NCI-H2227 (cell line): ENCODE data around the gene TLL1.

Experiments
- DNase-seq: peaks from one replicate; lab custom pipeline; 2025; ENCODE audit not compliant: unreplicated experiment; lab: John Stamatoyannopoulos, UW

Gene TLL1

DNA sequence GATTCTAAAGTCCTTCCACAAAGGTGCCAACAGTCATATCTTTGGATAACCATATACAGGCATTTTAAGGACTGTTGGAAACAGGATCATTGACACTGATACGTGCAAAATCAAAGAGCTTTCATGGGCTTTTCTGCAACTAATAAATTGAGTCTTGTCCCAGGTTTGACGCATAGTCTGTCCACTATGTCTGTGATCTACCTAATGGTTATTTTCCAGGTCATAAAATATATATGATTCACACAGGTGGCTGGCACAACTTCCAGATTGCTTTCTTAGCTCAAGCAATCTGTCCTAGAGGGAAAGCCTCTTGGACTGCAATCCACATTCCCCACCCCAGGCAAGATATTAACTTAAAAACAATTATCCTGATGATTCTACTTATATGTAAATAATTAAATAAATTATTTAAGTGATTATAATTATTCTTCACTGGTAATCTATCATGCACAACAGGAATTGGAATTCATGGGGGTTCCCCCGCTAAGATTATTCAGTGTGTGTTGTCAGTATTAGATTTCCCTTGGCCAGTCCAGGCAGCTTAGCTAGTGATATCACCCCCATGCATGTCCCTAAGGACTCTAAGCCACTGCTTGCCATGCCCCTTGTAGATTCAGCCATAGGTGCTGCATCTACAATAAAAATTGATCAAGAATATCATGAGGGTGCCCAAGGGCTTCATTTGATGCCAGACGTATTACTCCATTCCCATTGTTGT lies 97.8 kb downstream of the TLL1 start:
- no peak for DNase-seq

DNA sequence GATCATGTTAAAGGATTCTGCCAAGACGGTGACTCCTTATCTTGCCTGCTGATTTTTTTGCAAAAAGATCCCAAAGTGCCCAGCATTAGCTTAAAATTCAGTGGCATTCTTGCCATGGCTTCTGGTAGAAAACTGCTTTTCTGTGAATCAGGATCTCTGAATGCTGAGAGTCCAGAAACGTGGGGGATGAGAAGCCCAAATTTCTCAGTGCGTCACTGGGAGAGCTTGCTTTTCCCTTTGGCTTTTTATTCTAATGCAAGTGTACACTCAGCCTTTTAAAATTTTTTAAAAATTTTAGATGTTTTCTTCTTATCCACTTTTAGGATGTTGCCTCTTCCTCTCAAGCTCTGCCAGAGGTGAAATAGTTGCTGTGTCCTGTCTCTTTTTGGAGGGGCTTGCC lies 98.4 kb downstream of the TLL1 start:
- no peak for DNase-seq

- no peak for DNase-seq
Observed at GRCh38 chr4:165971933-165972332, 98.9 kb downstream of the TLL1 start.

GRCh38 chr4:165972747-165973146 lies 99.7 kb downstream of the TLL1 start:
- DNase-seq, result no peak

- no peak for DNase-seq
Observed at GRCh38 chr4:165982934-165983333, 109.9 kb downstream of the TLL1 start.

- no peak for DNase-seq
Observed at GRCh38 chr4:165986956-165987698, 114.1 kb downstream of the TLL1 start.

DNA sequence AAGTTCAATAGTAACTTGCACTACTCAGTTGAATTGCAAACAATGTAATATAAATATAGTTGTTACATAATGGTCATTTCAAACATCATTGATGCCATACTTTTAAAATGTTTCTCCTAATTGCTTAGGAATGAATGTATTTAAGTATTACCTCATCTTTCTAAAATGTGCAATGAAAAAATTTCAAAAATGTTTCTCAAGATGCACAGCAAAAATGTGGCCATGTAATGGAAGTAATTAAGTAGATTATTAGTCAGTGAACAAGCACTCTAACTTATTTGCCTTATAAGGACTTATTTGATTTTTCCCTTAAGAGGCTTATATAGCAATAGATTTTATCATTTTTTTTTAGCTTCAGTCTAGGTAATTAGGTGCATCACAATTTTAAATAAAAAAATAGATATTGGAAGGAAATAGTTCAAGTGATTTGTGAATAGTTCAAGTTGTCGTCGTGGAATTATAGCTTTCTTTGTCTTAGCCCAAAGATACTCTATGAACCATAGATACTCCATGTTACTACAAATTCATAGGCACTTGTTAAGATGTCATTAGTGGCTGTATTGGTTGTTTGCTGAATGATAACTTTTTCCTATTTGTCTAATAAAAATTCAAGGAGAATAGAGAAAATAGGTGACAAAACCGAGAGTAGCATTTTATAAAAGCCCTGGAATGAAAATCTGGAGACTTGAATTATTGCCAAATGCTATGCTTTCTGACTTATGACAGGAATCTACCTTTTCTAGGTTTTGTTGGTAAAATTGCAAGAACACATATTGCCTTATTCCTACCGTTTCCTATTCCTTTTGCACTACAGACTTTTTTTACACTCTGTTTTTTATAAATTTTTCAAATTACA lies 118.5 kb downstream of the TLL1 start:
- DNase-seq, result no peak

DNA sequence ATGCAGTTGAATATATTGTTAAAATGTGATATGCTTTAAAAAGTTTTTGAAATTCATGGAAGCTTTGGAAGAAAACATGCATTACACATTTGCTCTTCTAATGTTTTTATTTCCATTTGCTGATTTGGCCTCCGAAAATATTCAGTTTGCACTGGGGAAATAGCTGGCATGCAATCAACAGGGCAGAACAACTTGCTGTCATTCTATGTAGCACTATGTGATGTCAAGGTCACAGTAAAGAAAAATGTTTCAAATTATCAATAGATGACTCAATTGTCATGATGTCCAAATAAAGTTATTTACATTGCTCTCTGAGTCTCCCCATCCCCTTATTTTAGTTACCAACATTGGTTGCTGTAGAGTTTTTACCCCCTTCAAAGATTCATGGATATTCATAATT lies 119.2 kb downstream of the TLL1 start:
- no peak for DNase-seq

DNA sequence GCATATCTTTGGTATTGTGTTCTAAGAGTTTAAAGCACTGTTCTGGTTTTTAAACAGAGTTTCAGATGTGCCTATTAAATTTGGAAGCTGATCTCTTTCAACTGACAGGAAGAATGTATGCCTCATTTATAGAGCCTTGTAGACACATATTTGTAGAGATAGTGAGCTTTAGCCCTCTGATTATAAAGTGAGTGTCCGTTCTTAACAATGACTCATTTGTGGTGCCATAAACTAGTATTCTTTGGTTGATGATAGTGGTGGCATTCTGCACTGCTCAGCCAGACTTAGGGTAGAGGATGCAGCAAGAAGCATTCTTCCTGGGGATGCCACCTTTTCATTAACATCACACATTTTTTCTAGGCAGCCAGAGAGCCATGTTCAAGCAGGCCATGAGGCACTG lies 121.7 kb downstream of the TLL1 start:
- no peak for DNase-seq

DNA sequence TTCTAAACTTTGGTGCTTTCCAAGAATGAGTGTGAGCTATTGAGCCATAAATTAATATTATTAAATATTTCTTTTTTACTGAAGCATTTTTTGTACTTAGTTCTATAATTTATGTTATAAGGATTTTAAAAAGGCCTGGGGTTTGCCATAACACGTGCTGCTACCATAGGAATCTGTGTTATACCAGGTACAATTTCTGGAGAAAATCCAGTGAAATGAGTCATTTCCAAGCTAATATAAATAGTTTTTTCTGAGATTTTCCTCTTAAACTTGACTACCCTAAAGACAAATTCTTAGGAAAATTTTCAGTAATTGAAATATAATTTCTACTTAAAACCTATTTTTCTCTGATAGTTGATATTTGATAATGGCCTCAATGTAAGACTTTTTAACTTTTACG lies 130.8 kb downstream of the TLL1 start:
- DNase-seq, result no peak

DNA sequence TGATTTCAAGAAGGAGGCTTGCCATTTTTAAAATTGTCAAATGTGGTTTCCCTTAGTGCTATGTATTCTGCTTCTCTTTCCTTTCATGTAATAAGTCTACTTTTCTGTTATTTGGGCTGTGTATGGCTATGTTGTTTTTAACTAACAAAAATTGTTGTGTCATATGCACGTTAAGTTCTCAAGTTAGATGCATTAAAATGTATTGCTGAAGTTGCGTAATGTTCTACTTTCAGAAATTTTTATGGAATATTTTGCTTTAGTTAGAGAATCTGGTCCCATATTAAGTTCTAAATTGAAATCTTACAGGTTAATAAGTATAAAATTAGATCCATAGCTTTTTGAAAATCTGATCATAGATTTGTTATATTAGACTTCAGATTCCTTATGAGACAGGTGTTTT lies 133.2 kb downstream of the TLL1 start:
- DNase-seq, result no peak

DNA sequence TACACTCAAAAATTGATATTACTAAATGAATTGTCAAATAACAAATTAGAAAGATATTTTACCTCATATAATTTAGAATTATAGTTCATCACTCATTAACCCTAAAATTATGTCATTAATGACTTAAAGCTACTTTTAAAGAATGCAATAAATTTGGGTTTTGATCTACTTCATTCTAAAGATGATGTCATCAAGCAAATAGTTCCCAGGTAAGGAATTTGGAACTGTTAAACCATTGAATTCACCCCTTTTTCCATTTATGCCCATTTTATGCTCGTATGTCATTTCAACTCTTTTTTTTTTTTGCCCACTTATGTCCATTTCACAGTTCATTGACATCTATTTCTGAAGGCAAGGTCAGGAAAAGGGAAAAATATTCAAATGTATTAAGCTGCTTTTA lies 135.5 kb downstream of the TLL1 start:
- DNase-seq, result no peak

DNA sequence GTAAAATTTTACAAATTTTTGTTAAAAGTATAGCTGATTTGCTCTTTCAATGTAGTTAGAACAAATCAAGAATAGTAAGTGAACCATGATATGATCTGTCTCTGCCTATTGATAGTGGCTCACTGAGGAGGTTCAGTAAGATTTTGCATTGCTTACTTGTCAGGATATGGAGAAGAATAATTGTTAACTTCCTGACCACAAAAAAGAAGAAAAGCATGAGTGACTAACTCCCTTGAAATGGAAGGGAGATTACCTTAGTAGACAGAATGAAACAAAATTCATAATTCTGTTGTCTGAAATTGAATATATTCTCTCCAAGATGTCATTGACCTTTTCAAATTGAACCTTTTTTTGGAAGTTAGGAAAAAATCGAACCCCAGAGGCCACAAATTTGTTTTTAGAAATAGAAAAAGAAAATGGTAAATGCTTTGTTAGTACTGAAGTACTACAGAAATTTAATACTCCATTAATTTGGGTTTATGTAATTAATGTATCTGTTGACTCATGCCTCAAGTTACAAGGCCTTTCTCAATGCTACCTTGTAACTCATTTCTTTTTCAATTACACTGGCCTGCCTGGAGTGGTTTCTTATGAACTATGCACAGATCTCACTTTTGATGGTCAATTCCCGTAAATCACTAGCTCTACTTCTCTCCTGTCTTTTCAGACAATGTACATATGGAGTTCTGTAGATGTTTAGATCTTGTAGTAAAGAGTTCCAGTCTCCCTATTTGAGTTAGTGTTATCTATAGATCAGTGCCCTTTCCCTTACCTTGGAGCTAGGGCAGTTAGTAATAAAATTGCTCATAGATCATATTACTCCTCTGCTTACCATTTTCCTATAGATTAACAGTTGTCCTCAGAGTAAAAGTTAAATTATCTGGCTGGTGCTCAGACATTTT lies 139.3 kb downstream of the TLL1 start:
- no peak for DNase-seq

DNA sequence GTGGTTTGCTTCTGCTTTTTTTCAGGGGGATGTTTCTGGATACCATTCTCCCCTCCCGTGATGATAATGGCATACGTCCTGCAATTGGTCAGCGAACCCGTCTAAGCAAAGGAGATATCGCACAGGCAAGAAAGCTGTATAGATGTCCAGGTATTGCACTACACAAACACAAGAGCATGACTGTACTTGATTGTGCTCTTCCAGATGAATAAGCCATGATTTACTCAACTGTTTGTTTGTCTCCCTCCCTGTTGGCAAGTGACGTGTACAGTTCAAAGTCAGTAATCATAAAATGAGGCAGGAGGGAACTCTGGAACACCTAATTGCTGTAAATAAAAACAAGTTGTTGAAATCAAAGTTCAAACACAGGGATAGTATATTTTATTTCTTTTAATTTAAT lies 141.4 kb downstream of the TLL1 start:
- no peak for DNase-seq

DNA sequence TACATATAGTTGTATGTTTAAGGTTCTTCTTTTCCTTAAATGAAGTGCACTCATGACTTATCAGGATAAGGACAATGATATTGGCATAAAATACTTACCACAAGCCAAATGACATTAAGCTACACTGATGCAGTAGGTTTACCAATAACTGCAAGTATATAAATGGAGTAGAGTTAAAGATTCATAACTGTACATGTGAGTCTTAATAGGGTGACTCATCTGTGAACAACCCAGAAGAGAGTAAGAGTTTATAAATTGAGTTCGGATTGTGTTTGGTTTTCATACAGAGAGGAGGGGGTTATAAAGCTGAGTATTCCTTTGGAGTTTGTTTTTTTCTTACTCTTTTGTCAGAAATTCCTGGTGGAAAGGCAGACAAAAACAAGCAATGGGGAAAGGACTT lies 144.8 kb downstream of the TLL1 start:
- no peak for DNase-seq

DNA sequence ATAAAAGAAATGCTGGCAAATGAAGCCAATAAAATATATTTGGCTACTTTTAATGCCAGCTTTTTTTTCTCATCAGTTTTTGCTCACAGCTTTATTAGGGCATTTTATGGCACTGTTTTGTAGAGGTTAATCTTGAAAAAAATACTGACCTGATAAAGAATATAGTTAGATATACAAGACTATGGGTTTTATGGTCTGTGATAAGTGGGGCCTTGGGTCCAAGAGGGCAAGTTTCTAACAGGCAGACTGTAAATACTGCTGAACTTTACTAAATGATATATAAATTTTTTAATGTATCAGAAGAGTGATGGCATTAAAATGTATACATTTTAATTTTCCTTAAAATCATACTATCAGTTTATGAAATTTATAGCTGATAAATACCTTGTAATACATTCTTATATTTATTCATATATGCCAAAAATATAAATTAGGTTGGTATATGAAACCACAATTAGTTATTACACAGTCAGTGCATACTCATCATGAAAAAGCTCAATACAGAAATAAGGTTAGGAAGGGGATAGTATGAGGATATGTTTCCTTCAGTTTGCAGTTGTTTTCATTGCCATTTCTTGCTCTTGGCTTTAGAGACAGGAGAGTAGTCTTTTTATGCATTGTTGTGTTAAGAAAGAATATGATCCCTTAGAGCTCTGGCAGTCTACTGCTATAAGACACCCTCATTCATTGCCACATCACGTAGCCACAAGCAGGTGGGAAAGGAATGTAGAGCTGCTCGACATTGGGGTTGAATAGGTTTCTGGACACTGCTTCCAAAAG lies 146.6 kb downstream of the TLL1 start:
- no peak for DNase-seq

- no peak for DNase-seq
Observed at GRCh38 chr4:166021617-166022016, 148.6 kb downstream of the TLL1 start.

DNA sequence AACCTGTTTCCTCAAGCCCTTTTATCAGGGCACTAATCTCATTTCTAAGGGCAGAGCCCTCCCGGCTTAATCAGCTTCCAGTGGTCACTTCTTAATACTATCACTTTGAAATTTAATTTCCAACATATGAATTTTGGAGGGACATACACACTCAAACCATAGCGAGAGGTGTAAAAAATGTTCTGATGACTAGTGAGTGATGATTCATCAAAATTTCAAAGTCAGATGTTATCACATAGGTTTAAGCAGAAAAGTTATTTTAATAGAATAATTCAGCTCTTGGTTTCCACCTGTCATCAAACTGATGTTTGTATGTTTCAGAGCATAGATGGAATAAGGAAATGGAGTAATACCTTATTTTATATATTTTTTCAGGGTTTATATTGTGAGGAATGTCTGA lies 161.9 kb downstream of the TLL1 start:
- DNase-seq, result no peak

- no peak for DNase-seq
Observed at GRCh38 chr4:166039822-166040221, 166.8 kb downstream of the TLL1 start.

DNA sequence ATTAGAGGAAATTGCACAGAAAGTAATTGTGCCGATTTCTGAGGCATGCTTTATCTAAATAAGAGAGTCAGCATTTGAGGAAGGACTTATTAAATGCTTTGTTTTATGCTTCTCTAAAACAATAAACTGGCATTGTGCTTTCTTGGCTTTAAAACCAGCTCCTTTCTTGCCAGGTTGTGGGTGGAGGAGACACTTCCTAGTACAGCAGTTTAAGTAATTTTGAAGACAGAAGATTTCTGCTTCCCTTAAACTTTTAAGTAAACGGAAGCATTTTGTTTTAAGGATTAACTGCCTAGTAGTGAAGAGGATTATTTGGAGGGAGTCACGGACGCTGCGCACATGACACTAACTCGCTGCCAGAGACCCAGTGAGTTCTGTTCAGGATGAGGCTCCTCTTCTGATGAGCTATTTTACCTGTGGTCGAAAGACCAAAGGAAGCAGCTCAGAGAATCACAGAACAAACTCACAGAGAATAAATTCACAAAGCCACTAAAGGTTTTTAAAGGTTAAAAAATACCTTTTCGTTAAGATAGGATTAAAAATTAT lies 169.5 kb downstream of the TLL1 start:
- no peak for DNase-seq
